Body of pancreas (tissue), 4 donors: ENCODE results near the gene GIPR. TPM values are rescaled to one million over a fixed set of nuclear protein-coding genes. Genes with fewer than 3 reads are reported as not detected.
A peak's percentile ranks its signal among the peaks of the same experiment; 100 is the strongest.

Experiments
- ATAC-seq: fragments of 150-250 bp; one replicate; pipeline ENCODE4 v1.9.1; 2016
- DNase-seq, 4 donors: peaks; one replicate each; pipeline ENCODE4 v3.0.0-alpha.2; 2019
- H3K27ac ChIP-seq, 4 donors: fragments of 200-600 bp; sonication (generic); 1 replicate in 3 of 4; 2 replicates in 1 of 4; pipeline versions ENCODE4 v1.5.1 to v1.6.1; 2016 to 2019; ENCODE audit warnings: mild to moderate bottlenecking in 1 of 4, mixed read lengths in 1 of 4, moderate library complexity in 1 of 4
- H3K27me3 ChIP-seq, 2 donors: fragments of 200-600 bp; sonication (generic); one replicate each; pipeline ENCODE4 v1.6.0; 2016; ENCODE audit warnings: mild to moderate bottlenecking in 1 of 2
- H3K36me3 ChIP-seq, 2 donors: fragments of 200-600 bp; sonication (generic); replicated peaks in 1 of 2; 2 replicates each; pipeline ENCODE4 v1.5.1; 2016; ENCODE audit warnings: low read depth in 2 of 2; ENCODE audit not compliant: insufficient read depth in 1 of 2
- H3K4me1 ChIP-seq: fragments of 200-600 bp; sonication (generic); one replicate; pipeline ENCODE4 v1.6.0; 2016
- H3K4me3 ChIP-seq, 2 donors: fragments of 200-600 bp; sonication (generic); 1 replicate in 1 of 2; 2 replicates in 1 of 2; pipeline ENCODE4 v1.5.1; 2016 to 2019
- H3K9me3 ChIP-seq, 3 donors: fragments of 200-600 bp; sonication (generic); 1 replicate in 2 of 3; 2 replicates in 1 of 3; pipeline ENCODE4 v1.5.1; 2016
- CTCF ChIP-seq, 7 experiments: fragments of 450-650 bp in 4 of 7; fragments of 200-600 bp in 3 of 7; sonication (generic) in 3 of 7; IDR thresholded peaks; one replicate each; pipeline ENCODE4 v1.5.1; 2016 to 2019; ENCODE audit warnings: antibody characterized with exemption in 7 of 7
- POLR2A ChIP-seq, 3 donors: fragments of 450-650 bp; IDR thresholded peaks; one replicate each; pipeline ENCODE4 v1.6.1; 2016; ENCODE audit warnings: antibody characterized with exemption in 3 of 3, mild to moderate bottlenecking in 2 of 3
- WGBS, 2 donors: methylation state at CpG; one replicate each; pipeline ENCODE4 v1.1.5; 2017; 5-methylcytosine and 5-hydroxymethylcytosine counted together
- intact Hi-C: fragments of 100-400 bp; cut with DNase I; formaldehyde crosslinking; loops from one replicate; pipeline ENCODE4 v1.15.1; 2023
- total RNA-seq, 2 donors: library from RNA; depleted of rRNA; stranded (reverse); fragments of >200 nt; gene quantifications; one replicate each; pipeline ENCODE4 v1.1.0, GENCODE V29; 2016

Gene GIPR
- total RNA-seq, 2 donors from 2014 or later = 3.9 to 9.2 TPM

DNA sequence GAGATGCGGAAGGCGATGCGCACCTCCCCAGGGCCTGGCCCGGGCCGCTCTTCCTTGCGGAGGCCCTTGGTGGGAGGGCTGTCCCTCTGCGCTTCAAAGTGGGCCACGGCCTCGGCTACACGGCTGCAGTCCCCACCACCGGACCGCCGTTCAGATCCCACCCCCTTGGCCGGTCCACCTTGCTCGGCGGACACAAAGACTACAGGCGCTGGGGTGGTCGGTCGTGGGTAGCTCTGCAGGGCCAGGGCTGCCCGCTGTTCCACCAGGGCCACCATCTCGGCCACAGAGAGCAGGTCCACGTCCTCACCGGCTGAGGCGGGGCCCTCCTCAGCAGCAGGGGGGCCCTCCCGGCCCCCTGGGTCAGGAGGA is 44.7 kb downstream of the GIPR start:
- Histone ChIP-seq H3K27ac (no peak overlapping the region), H3K4me3 (no peak overlapping the region), H3K27me3 (no peaks in the 10 kb centered on the region), H3K9me3 (no peaks in the 10 kb centered on the region), H3K36me3 (peaks cover 4 to 5% of the 10 kb centered on the region in 2 donors), H3K4me1 (peaks cover 9% of the 10 kb centered on the region)
- ATAC-seq (no peak), DNase-seq (no peak)
- intact Hi-C loops = no loop called here
- WGBS, 2 donors = 83 to 91% methylated on average over 6 to 10 of the region's 25 CpGs
- TF ChIP-seq POLR2A (IDR thresholded peaks at IDR 0.05) = no peak
- no peak for TF ChIP-seq CTCF (IDR thresholded peaks at IDR 0.05)

- DNase-seq = no peak
- WGBS, 2 donors = 94 to 100% methylated on average over 3 to 13 of the region's 15 CpGs
- intact Hi-C loops = no loop called here
Observed at GRCh38 chr19:45713141-45713540, 45.1 kb downstream of the GIPR start.

GRCh38 chr19:45715139-45715538 is 47.1 kb downstream of the GIPR start:
- Histone ChIP-seq H3K36me3 (peaks cover 4 to 5% of the 10 kb centered on the region in 2 donors), H3K4me1 (peaks cover 21% of the 10 kb centered on the region), H3K27ac (no peak overlapping the region), H3K9me3 (no peaks in the 10 kb centered on the region), H3K4me3 (no peak overlapping the region), H3K27me3 (no peaks in the 10 kb centered on the region)
- 89 to 93% methylated on average over 3 of the region's 3 CpGs for WGBS, 2 donors
- intact Hi-C loops = no loop called here
- no peak for DNase-seq
- TF ChIP-seq CTCF (IDR thresholded peaks at IDR 0.05) = no peak
- TF ChIP-seq POLR2A (IDR thresholded peaks at IDR 0.05) = no peak
- no peak for ATAC-seq

More at GRCh38 chr19:45713141-45713540, 45.1 kb downstream of the GIPR start:
- TF ChIP-seq CTCF (IDR thresholded peaks at IDR 0.05) (no peak), POLR2A (IDR thresholded peaks at IDR 0.05) (no peak)
- peaks cover 14% of the 10 kb centered on the region for H3K4me1 ChIP-seq
- H3K36me3 ChIP-seq = peaks cover 4 to 5% of the 10 kb centered on the region in 2 donors
- no peaks in the 10 kb centered on the region for H3K9me3 ChIP-seq
- no peak overlapping the region for H3K27ac ChIP-seq
- H3K4me3 ChIP-seq = no peak overlapping the region
- H3K27me3 ChIP-seq = no peaks in the 10 kb centered on the region
- no peak for ATAC-seq

- ATAC-seq (no peak), DNase-seq (peak; percentile 37 to 60 (median 43))
- intact Hi-C loops = no loop called here
- Histone ChIP-seq H3K27ac (peak overlapping the region; percentile 77 to 92 (median 91)), H3K4me1 (peaks cover 31% of the 10 kb centered on the region), H3K9me3 (no peaks in the 10 kb centered on the region), H3K4me3 (peak overlapping the region; percentile 7 to 30), H3K36me3 (peaks cover 4 to 5% of the 10 kb centered on the region in 2 donors), H3K27me3 (no peaks in the 10 kb centered on the region)
- no peak for TF ChIP-seq CTCF (IDR thresholded peaks at IDR 0.05)
- TF ChIP-seq POLR2A (IDR thresholded peaks at IDR 0.05) = no peak
- 2% methylated on average over 24 of the region's 24 CpGs for WGBS, 2 donors
Observed at GRCh38 chr19:45716359-45717130, 48.5 kb downstream of the GIPR start.
